ENCODE data around the gene FMNL2.

DNA sequence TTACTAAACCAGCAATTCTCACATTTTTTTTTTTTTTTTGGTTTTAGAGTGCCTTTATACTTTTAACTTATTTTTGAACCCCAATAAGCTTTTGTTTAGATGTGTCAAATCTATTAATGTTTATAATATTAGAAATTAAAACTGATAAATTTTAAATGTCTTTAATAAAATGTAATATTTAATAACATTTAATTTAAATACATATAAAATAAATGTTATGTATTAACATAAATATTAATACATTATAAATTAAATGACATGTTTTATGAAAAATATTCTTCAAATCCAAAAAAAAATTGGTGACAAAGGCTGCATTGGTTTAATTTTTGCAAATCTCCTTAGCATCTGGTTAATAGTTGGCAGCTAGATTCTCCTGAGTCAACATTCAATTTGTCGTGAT is 218.5 kb downstream of the FMNL2 start:
- TF ChIP-seq, protein P1, sequence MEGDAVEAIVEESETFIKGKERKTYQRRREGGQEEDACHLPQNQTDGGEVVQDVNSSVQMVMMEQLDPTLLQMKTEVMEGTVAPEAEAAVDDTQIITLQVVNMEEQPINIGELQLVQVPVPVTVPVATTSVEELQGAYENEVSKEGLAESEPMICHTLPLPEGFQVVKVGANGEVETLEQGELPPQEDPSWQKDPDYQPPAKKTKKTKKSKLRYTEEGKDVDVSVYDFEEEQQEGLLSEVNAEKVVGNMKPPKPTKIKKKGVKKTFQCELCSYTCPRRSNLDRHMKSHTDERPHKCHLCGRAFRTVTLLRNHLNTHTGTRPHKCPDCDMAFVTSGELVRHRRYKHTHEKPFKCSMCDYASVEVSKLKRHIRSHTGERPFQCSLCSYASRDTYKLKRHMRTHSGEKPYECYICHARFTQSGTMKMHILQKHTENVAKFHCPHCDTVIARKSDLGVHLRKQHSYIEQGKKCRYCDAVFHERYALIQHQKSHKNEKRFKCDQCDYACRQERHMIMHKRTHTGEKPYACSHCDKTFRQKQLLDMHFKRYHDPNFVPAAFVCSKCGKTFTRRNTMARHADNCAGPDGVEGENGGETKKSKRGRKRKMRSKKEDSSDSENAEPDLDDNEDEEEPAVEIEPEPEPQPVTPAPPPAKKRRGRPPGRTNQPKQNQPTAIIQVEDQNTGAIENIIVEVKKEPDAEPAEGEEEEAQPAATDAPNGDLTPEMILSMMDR (IDR thresholded peaks at IDR 0.05), result no peak
- TF ChIP-seq POLR2A (IDR thresholded peaks at IDR 0.05), result no peak

All from thyroid gland (tissue), 4 donors.